GM12878 (cell line): ENCODE data around the gene DLEC1. TPM values are rescaled to one million over a fixed set of nuclear protein-coding genes. Genes with fewer than 3 reads are reported as not detected.

Experiments used
- BACH1 ChIP-seq: fragments of 450-650 bp; IDR thresholded peaks from 2 replicates; pipeline ENCODE4 v1.6.1; 2017; ENCODE audit warnings: mild to moderate bottlenecking, borderline replicate concordance
- BRCA1 ChIP-seq: IDR thresholded peaks from 2 replicates; pipeline ENCODE4 v1.6.1; 2011; ENCODE audit warnings: low read depth, low read length, improper control_type of control experiment
- CBX5 ChIP-seq: sonication (generic); IDR thresholded peaks from 2 replicates; pipeline ENCODE4 v1.6.1; 2016; ENCODE audit warnings: low read depth, moderate library complexity, mild to moderate bottlenecking, inconsistent platforms
- CEBPB ChIP-seq, 2 experiments: fragments of 150-350 bp in 1 of 2; IDR thresholded peaks; 2 replicates each; pipeline ENCODE4 v1.6.1; 2012 to 2014; ENCODE audit warnings: low read depth in 2 of 2, low read length in 2 of 2, borderline replicate concordance in 1 of 2, inconsistent platforms in 1 of 2
- ETV6 ChIP-seq, 2 experiments: fragments of 450-650 bp in 1 of 2; IDR thresholded peaks in 1 of 2; conservative IDR thresholded peaks in 1 of 2; 2 replicates each; pipeline ENCODE4 v1.6.1; 2014; ENCODE audit warnings: antibody characterized with exemption in 1 of 2, borderline replicate concordance in 1 of 2, low read depth in 1 of 2, mild to moderate bottlenecking in 1 of 2, moderate library complexity in 1 of 2
- FOS ChIP-seq: IDR thresholded peaks from 3 replicates; pipeline ENCODE4 v1.6.1; 2011; ENCODE audit warnings: borderline replicate concordance; ENCODE audit not compliant: insufficient read length; ENCODE audit errors: extremely low read depth
- FOXM1 ChIP-seq: IDR thresholded peaks from 2 replicates; pipeline ENCODE4 v1.6.1; 2012; ENCODE audit warnings: low read depth, mild to moderate bottlenecking, inconsistent platforms, low read length, moderate library complexity
- IRF4 ChIP-seq: IDR thresholded peaks from 2 replicates; pipeline ENCODE4 v1.6.1; 2011; ENCODE audit warnings: low read depth, low read length
- NFIC ChIP-seq: IDR thresholded peaks from 2 replicates; pipeline ENCODE4 v1.6.1; 2012; ENCODE audit warnings: low read depth, mild to moderate bottlenecking, inconsistent platforms, low read length, moderate library complexity
- NR2C1 ChIP-seq: fragments of 450-650 bp; IDR thresholded peaks from 2 replicates; pipeline ENCODE4 v1.6.1; 2017; ENCODE audit warnings: antibody characterized with exemption, mild to moderate bottlenecking, moderate library complexity
- POLR2A ChIP-seq: IDR thresholded peaks from 2 replicates; pipeline ENCODE4 v1.6.1; 2011; ENCODE audit warnings: low read depth, mild to moderate bottlenecking, low read length
- POU2F2 ChIP-seq: IDR thresholded peaks from 3 replicates; pipeline ENCODE4 v1.6.1; 2011; ENCODE audit warnings: low read depth, mild to moderate bottlenecking, low read length, borderline replicate concordance
- RCOR1 ChIP-seq: conservative IDR thresholded peaks from 2 replicates; pipeline ENCODE4 v1.6.1; 2012; ENCODE audit warnings: low read depth, low read length, improper control_type of control experiment
- SMARCA5 ChIP-seq: fragments of 450-650 bp; IDR thresholded peaks from 2 replicates; pipeline ENCODE4 v1.6.1; 2017; ENCODE audit warnings: mild to moderate bottlenecking
- SREBF2 ChIP-seq: IDR thresholded peaks from 2 replicates; pipeline ENCODE4 v1.6.1; 2012; ENCODE audit warnings: mild to moderate bottlenecking, low read length
- SRF ChIP-seq, 2 experiments: IDR thresholded peaks; 2 replicates each; pipeline ENCODE4 v1.6.1; 2011; ENCODE audit warnings: low read depth in 2 of 2, low read length in 2 of 2, mild to moderate bottlenecking in 1 of 2, moderate library complexity in 1 of 2
- YY1 ChIP-seq: IDR thresholded peaks from 2 replicates; pipeline ENCODE4 v1.6.1; 2011; ENCODE audit warnings: low read depth, mild to moderate bottlenecking, low read length
- ZNF217 ChIP-seq: fragments of 450-650 bp; IDR thresholded peaks from 2 replicates; pipeline ENCODE4 v1.6.1; 2017; ENCODE audit warnings: antibody characterized with exemption, mild to moderate bottlenecking
- polyA plus RNA-seq, 11 experiments: library from polyadenylated mRNA; depleted of rRNA in 4 of 11; unstranded in 6 of 11; stranded (reverse) in 5 of 11; fragments of >200 nt; fragmentation: Nextera tagmentation in 4 of 11; fragmentation: Illumina TruSeq in 1 of 11; extraction: Ambion mirVana in 4 of 11; extraction: Trizol in 1 of 11; gene quantifications; 1 replicate in 1 of 11; 2 replicates in 10 of 11; pipeline versions ENCODE4 v1.2.1 to v1.2.3, GENCODE V29; 2011 to 2016; ENCODE audit warnings: inconsistent platforms in 2 of 11, missing spikeins in 2 of 11, low read depth in 1 of 11
- total RNA-seq, 4 experiments: library from RNA; depleted of rRNA in 3 of 4; stranded (reverse); fragments of >200 nt in 3 of 4; fragmentation: Illumina TruSeq in 1 of 4; extraction: Trizol in 1 of 4; gene quantifications; 2 replicates each; pipeline versions ENCODE4 v1.2.1 to v1.2.3, GENCODE V29; 2013 to 2021
- TF ChIP-seq, protein P1 (sequence below): IDR thresholded peaks from 2 replicates; pipeline ENCODE4 v1.6.1; 2011; ENCODE audit warnings: borderline replicate concordance, low read depth, mild to moderate bottlenecking, moderate library complexity, low read length; ENCODE audit not compliant: insufficient read depth, poor library complexity, severe bottlenecking
- TF ChIP-seq, protein P2 (sequence below): IDR thresholded peaks from 2 replicates; pipeline ENCODE4 v1.6.1; 2012; ENCODE audit warnings: mild to moderate bottlenecking, low read depth, low read length
- TF ChIP-seq, protein P3 (sequence below): fragments of 450-650 bp; IDR thresholded peaks from 2 replicates; pipeline ENCODE4 v1.6.1; 2017; ENCODE audit warnings: mild to moderate bottlenecking, low read depth, inconsistent platforms; ENCODE audit not compliant: poor library complexity, severe bottlenecking
- TF ChIP-seq, protein P4 (sequence below): fragments of 450-650 bp; IDR thresholded peaks from 2 replicates; pipeline ENCODE4 v1.6.1; 2017; ENCODE audit warnings: low read depth, mild to moderate bottlenecking, moderate library complexity

DLEC1 gene
- total and polyA plus RNA-seq, 10 of the 15 experiments (the other 5 are each of a cell fraction or from before 2014, with no cell fraction given): 0.03 to 0.29 (median 0.07) TPM; not detected in 3

DNA sequence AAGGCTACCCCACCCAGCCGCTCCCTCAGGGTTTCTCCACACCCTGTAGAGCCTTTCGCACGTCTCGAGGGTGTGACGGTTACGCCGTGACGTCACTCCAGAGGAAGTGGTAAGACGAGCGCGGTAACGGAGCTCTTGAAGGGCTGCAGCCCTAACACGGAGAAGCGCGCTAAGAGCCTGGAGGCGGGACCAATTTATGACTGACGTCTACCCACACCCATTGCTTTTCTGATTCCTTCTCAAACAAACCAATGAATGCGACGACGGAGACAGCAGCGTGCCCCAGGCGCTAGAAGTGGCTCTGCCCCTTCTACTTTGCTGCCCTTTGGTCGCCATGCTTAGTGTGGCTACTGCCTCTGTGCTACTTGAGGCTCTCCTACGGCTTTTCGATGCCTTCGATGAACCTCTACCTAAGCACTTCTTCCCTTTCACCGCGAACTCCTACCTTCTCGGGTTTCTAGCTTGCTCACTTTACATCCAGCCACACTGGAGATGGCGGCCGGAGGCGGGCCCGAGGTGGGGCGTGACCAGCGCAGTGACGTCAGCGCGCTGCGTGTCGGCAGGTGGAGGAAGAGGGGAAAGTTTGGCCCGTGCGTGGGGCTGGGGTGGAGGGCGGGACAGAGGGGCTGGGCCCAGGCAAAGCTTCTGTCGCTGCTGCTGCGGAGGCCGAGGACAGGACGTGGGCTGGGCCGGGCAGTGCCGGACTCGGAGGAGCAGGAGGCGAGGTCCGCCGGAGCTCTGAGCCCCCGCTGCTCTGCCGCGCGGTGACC lies 126.1 kb downstream of the DLEC1 start, which contains the start of gene OXSR1 (continued):
- TF ChIP-seq FOXM1 (no peak), YY1 (peak; percentile 99), NR2C1 (peak; percentile 90), SREBF2 (no peak), ZNF217 (no peak), RCOR1 (no peak), POLR2A (peak; percentile 93), IRF4 (no peak), SRF (IDR thresholded peaks at IDR 0.05; ENCODE audit: low read depth in 2 of 2, low read length in 2 of 2) (peak in 1 of 2 experiments; percentile 73; a peak in 1 of 4 replicates), BACH1 (peak; percentile 93), BRCA1 (peak; percentile 44; the same call in 1 of the 2 replicates), NFIC (no peak), SMARCA5 (peak; percentile 75; the same call in 1 of the 2 replicates), CEBPB (IDR thresholded peaks at IDR 0.05; ENCODE audit: borderline replicate concordance in 1 of 2, low read depth in 2 of 2, low read length in 2 of 2) (no peak), CBX5 (no peak), POU2F2 (no peak; the same call in 2 of the 3 replicates), ETV6 (conservative IDR thresholded peaks at IDR 0.05 in 1 of 2, IDR thresholded peaks at IDR 0.05 in 1 of 2; ENCODE audit: borderline replicate concordance in 1 of 2, low read depth in 1 of 2) (no peak; a peak in 1 of 4 replicates), FOS (peak; percentile 75)
- TF ChIP-seq, protein P1, sequence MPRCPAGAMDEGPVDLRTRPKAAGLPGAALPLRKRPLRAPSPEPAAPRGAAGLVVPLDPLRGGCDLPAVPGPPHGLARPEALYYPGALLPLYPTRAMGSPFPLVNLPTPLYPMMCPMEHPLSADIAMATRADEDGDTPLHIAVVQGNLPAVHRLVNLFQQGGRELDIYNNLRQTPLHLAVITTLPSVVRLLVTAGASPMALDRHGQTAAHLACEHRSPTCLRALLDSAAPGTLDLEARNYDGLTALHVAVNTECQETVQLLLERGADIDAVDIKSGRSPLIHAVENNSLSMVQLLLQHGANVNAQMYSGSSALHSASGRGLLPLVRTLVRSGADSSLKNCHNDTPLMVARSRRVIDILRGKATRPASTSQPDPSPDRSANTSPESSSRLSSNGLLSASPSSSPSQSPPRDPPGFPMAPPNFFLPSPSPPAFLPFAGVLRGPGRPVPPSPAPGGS: no peak
- TF ChIP-seq, protein P2, sequence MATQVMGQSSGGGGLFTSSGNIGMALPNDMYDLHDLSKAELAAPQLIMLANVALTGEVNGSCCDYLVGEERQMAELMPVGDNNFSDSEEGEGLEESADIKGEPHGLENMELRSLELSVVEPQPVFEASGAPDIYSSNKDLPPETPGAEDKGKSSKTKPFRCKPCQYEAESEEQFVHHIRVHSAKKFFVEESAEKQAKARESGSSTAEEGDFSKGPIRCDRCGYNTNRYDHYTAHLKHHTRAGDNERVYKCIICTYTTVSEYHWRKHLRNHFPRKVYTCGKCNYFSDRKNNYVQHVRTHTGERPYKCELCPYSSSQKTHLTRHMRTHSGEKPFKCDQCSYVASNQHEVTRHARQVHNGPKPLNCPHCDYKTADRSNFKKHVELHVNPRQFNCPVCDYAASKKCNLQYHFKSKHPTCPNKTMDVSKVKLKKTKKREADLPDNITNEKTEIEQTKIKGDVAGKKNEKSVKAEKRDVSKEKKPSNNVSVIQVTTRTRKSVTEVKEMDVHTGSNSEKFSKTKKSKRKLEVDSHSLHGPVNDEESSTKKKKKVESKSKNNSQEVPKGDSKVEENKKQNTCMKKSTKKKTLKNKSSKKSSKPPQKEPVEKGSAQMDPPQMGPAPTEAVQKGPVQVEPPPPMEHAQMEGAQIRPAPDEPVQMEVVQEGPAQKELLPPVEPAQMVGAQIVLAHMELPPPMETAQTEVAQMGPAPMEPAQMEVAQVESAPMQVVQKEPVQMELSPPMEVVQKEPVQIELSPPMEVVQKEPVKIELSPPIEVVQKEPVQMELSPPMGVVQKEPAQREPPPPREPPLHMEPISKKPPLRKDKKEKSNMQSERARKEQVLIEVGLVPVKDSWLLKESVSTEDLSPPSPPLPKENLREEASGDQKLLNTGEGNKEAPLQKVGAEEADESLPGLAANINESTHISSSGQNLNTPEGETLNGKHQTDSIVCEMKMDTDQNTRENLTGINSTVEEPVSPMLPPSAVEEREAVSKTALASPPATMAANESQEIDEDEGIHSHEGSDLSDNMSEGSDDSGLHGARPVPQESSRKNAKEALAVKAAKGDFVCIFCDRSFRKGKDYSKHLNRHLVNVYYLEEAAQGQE: no peak
- TF ChIP-seq, protein P3, sequence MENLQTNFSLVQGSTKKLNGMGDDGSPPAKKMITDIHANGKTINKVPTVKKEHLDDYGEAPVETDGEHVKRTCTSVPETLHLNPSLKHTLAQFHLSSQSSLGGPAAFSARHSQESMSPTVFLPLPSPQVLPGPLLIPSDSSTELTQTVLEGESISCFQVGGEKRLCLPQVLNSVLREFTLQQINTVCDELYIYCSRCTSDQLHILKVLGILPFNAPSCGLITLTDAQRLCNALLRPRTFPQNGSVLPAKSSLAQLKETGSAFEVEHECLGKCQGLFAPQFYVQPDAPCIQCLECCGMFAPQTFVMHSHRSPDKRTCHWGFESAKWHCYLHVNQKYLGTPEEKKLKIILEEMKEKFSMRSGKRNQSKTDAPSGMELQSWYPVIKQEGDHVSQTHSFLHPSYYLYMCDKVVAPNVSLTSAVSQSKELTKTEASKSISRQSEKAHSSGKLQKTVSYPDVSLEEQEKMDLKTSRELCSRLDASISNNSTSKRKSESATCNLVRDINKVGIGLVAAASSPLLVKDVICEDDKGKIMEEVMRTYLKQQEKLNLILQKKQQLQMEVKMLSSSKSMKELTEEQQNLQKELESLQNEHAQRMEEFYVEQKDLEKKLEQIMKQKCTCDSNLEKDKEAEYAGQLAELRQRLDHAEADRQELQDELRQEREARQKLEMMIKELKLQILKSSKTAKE: peak; percentile 60
- TF ChIP-seq, protein P4, sequence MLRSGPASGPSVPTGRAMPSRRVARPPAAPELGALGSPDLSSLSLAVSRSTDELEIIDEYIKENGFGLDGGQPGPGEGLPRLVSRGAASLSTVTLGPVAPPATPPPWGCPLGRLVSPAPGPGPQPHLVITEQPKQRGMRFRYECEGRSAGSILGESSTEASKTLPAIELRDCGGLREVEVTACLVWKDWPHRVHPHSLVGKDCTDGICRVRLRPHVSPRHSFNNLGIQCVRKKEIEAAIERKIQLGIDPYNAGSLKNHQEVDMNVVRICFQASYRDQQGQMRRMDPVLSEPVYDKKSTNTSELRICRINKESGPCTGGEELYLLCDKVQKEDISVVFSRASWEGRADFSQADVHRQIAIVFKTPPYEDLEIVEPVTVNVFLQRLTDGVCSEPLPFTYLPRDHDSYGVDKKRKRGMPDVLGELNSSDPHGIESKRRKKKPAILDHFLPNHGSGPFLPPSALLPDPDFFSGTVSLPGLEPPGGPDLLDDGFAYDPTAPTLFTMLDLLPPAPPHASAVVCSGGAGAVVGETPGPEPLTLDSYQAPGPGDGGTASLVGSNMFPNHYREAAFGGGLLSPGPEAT: 0 out of 2 replicates have a peak, but pooled peaks have one; percentile 68
